H9 (cell line): ENCODE results near the gene PXDN. TPM values are rescaled to one million over a fixed set of nuclear protein-coding genes. Genes with fewer than 3 reads are reported as not detected.

Source experiments
- DNase-seq: peaks from one replicate; pipeline ENCODE4 v3.0.0-alpha.2; 2017
- H2AFZ ChIP-seq: one replicate; pipeline ENCODE4 v1.6.1; 2013; ENCODE audit warnings: mild to moderate bottlenecking, low read length, control low read depth, moderate library complexity
- H2AK5ac ChIP-seq: 2 replicates; pipeline ENCODE4 v1.6.1; 2013; ENCODE audit warnings: low read length, control low read depth, mixed read lengths; ENCODE audit not compliant: insufficient read length
- H2BK120ac ChIP-seq: one replicate; pipeline ENCODE4 v1.6.1; 2013; ENCODE audit warnings: low read depth, mild to moderate bottlenecking, low read length, control low read depth, inconsistent platforms; ENCODE audit not compliant: poor library complexity, severe bottlenecking
- H2BK12ac ChIP-seq: 2 replicates; pipeline ENCODE4 v1.6.1; 2013; ENCODE audit warnings: low read length, control low read depth, mixed read lengths, low read depth; ENCODE audit not compliant: insufficient read length
- H2BK15ac ChIP-seq: 2 replicates; pipeline ENCODE4 v1.6.1; 2013; ENCODE audit warnings: low read depth, low read length, control low read depth
- H2BK20ac ChIP-seq: one replicate; pipeline ENCODE4 v1.6.1; 2013; ENCODE audit warnings: low read depth, mild to moderate bottlenecking, low read length, control low read depth, inconsistent platforms; ENCODE audit not compliant: poor library complexity, severe bottlenecking
- H2BK5ac ChIP-seq: 2 replicates; pipeline ENCODE4 v1.6.1; 2013; ENCODE audit warnings: low read length, control low read depth, mixed read lengths; ENCODE audit not compliant: insufficient read length
- H3K14ac ChIP-seq: 2 replicates; pipeline ENCODE4 v1.6.1; 2013; ENCODE audit warnings: low read length, control low read depth; ENCODE audit not compliant: insufficient read depth
- H3K18ac ChIP-seq: 2 replicates; pipeline ENCODE4 v1.6.1; 2013; ENCODE audit warnings: low read depth, mild to moderate bottlenecking, mixed read lengths, low read length, control low read depth; ENCODE audit not compliant: insufficient read length
- H3K23ac ChIP-seq: 2 replicates; pipeline ENCODE4 v1.6.1; 2013; ENCODE audit warnings: low read length, control low read depth, mixed read lengths, low read depth; ENCODE audit not compliant: insufficient read length
- H3K23me2 ChIP-seq: 2 replicates; pipeline ENCODE4 v1.6.1; 2013; ENCODE audit warnings: low read depth, mild to moderate bottlenecking, mixed read lengths, low read length, control low read depth; ENCODE audit not compliant: insufficient read length, poor library complexity, severe bottlenecking
- H3K27ac ChIP-seq: 2 replicates; pipeline ENCODE4 v1.5.1; 2013; ENCODE audit warnings: low read length, control low read depth, mixed read lengths, low read depth; ENCODE audit not compliant: insufficient read length
- H3K27me3 ChIP-seq: 2 replicates; pipeline ENCODE4 v1.6.1; 2013; ENCODE audit warnings: low read length, control low read depth, inconsistent platforms; ENCODE audit not compliant: insufficient read depth
- H3K4ac ChIP-seq: 2 replicates; pipeline ENCODE4 v1.6.1; 2013; ENCODE audit warnings: low read depth, mild to moderate bottlenecking, control low read depth, inconsistent platforms, low read length, moderate library complexity
- H3K4me1 ChIP-seq: 2 replicates; pipeline ENCODE4 v1.6.1; 2013; ENCODE audit warnings: low read length, control low read depth, inconsistent platforms; ENCODE audit not compliant: insufficient read depth
- H3K4me2 ChIP-seq: 2 replicates; pipeline ENCODE4 v1.6.1; 2013; ENCODE audit warnings: low read length, control low read depth, mixed read lengths; ENCODE audit not compliant: insufficient read length, insufficient read depth
- H3K56ac ChIP-seq: 2 replicates; pipeline ENCODE4 v1.6.1; 2013; ENCODE audit warnings: low read depth, mild to moderate bottlenecking, mixed read lengths, low read length, control low read depth; ENCODE audit not compliant: insufficient read length
- H3K79me1 ChIP-seq: 2 replicates; pipeline ENCODE4 v1.6.1; 2013; ENCODE audit warnings: low read depth, mild to moderate bottlenecking, moderate library complexity, low read length, control low read depth, inconsistent platforms; ENCODE audit not compliant: insufficient read depth, poor library complexity, severe bottlenecking
- H3K79me2 ChIP-seq: 2 replicates; pipeline ENCODE4 v1.6.1; 2013; ENCODE audit warnings: low read length, control low read depth, inconsistent platforms; ENCODE audit not compliant: insufficient read depth
- H3K9ac ChIP-seq: 2 replicates; pipeline ENCODE4 v1.6.1; 2013; ENCODE audit warnings: low read length, control low read depth, mixed read lengths; ENCODE audit not compliant: insufficient read length; ENCODE audit errors: extremely low read depth
- H3K9me3 ChIP-seq: one replicate; pipeline ENCODE4 v1.6.1; 2013; ENCODE audit warnings: low read depth, low read length, inconsistent platforms; ENCODE audit not compliant: control insufficient read depth
- H3T11ph ChIP-seq: one replicate; pipeline ENCODE4 v1.6.1; 2013; ENCODE audit warnings: mild to moderate bottlenecking, low read length, control low read depth, inconsistent platforms
- H4K20me1 ChIP-seq: one replicate; pipeline ENCODE4 v1.6.1; 2013; ENCODE audit not compliant: control insufficient read depth, insufficient read length, insufficient read depth
- H4K5ac ChIP-seq: 2 replicates; pipeline ENCODE4 v1.6.1; 2013; ENCODE audit warnings: low read depth, mild to moderate bottlenecking, mixed read lengths, low read length, control low read depth; ENCODE audit not compliant: insufficient read length
- H4K8ac ChIP-seq: replicated peaks from 2 replicates; pipeline ENCODE4 v1.6.1; 2013; ENCODE audit warnings: low read length, control low read depth, mixed read lengths, low read depth; ENCODE audit not compliant: insufficient read length
- H4K91ac ChIP-seq: 2 replicates; pipeline ENCODE4 v1.6.1; 2013; ENCODE audit warnings: low read depth, mild to moderate bottlenecking, moderate library complexity, mixed read lengths, low read length, control low read depth; ENCODE audit not compliant: insufficient read length
- H3K27ac Mint-ChIP-seq, 3 experiments: 2 replicates in 2 of 3; 3 replicates in 1 of 3; pipeline ENCODE4 v1.8.0; 2020 to 2021; ENCODE audit warnings: mixed read lengths in 3 of 3, mild to moderate bottlenecking in 1 of 3, moderate library complexity in 1 of 3
- H3K27me3 Mint-ChIP-seq: 2 replicates; pipeline ENCODE4 v1.8.0; 2021; ENCODE audit warnings: low read depth, mild to moderate bottlenecking, moderate library complexity, mixed read lengths
- H3K36me3 Mint-ChIP-seq, 3 experiments: 2 replicates in 2 of 3; 3 replicates in 1 of 3; pipeline ENCODE4 v1.8.0; 2020 to 2021; ENCODE audit warnings: low read depth in 3 of 3, mixed read lengths in 3 of 3; ENCODE audit not compliant: insufficient read depth in 1 of 3
- H3K4me1 Mint-ChIP-seq, 2 experiments: 2 replicates each; pipeline ENCODE4 v1.8.0; 2020; ENCODE audit warnings: mixed read lengths in 2 of 2
- H3K4me3 Mint-ChIP-seq, 2 experiments: 2 replicates in 1 of 2; 3 replicates in 1 of 2; pipeline ENCODE4 v1.8.0; 2020 to 2021; ENCODE audit warnings: mild to moderate bottlenecking in 2 of 2, mixed read lengths in 2 of 2, moderate library complexity in 1 of 2
- H3K9me3 Mint-ChIP-seq, 2 experiments: 2 replicates in 1 of 2; 3 replicates in 1 of 2; pipeline ENCODE4 v1.8.0; 2020; ENCODE audit warnings: mild to moderate bottlenecking in 2 of 2, mixed read lengths in 2 of 2, moderate library complexity in 1 of 2
- WGBS: extraction: QIAGEN DNeasy Blood & Tissue Kit; methylation state at CpG from one replicate; pipeline ENCODE4 v1.1.7; 2013; ENCODE audit warnings: missing lambda C conversion rate, low lambda C conversion rate, mixed read lengths; ENCODE audit not compliant: insufficient read length; ENCODE audit errors: extremely low coverage; 5-methylcytosine and 5-hydroxymethylcytosine counted together
- total RNA-seq: library from RNA; stranded (reverse); gene quantifications from 2 replicates; pipeline ENCODE4 v1.2.1, GENCODE V29; 2021
- TF ChIP-seq, protein P1 (sequence below): fragments of 200-600 bp; sonication (generic); conservative IDR thresholded peaks from 3 replicates; pipeline ENCODE4 v1.8.0; 2021; ENCODE audit warnings: antibody characterized with exemption, mild to moderate bottlenecking

The PXDN gene
- total RNA-seq, 1 experiment from 2014 or later, result 146 TPM

- peaks cover 20 to 30% of the 10 kb centered on the region in 2 experiments for H3K4me1 Mint-ChIP-seq
- Histone ChIP-seq H3K27me3 (peaks cover under 1% of the 10 kb centered on the region; the same call in 1 of the 2 replicates), H4K8ac (no peak overlapping the region), H3K23ac (no peak overlapping the region), H3K4me1 (peaks cover 7% of the 10 kb centered on the region; the same call in 1 of the 2 replicates), H3T11ph (no peak overlapping the region), H4K20me1 (no peaks in the 10 kb centered on the region), H3K9me3 (no peaks in the 10 kb centered on the region), H3K27ac (no peak overlapping the region), H3K9ac (no peak overlapping the region), H3K56ac (no peak overlapping the region), H2BK120ac (no peak overlapping the region), H2BK5ac (no peak overlapping the region), H2BK12ac (no peak overlapping the region), H2AK5ac (no peak overlapping the region), H3K4me2 (no peak overlapping the region), H3K14ac (no peak overlapping the region), H2AFZ (no peak overlapping the region), H4K5ac (no peak overlapping the region), H3K23me2 (no peaks in the 10 kb centered on the region), H2BK15ac (no peak overlapping the region), H4K91ac (no peak overlapping the region), H3K18ac (no peak overlapping the region), H3K4ac (no peak overlapping the region), H3K79me1 (no peaks in the 10 kb centered on the region), H3K79me2 (no peaks in the 10 kb centered on the region), H2BK20ac (no peak overlapping the region)
- no peak overlapping the region for H3K27ac Mint-ChIP-seq
- no peaks in the 10 kb centered on the region for H3K9me3 Mint-ChIP-seq
- peaks cover 9% of the 10 kb centered on the region for H3K27me3 Mint-ChIP-seq
- WGBS, result no CpG with 5 or more reads among the region's 7 CpGs
- H3K36me3 Mint-ChIP-seq, result no peaks in the 10 kb centered on the region
- no peak overlapping the region for H3K4me3 Mint-ChIP-seq
- TF ChIP-seq, protein P1, sequence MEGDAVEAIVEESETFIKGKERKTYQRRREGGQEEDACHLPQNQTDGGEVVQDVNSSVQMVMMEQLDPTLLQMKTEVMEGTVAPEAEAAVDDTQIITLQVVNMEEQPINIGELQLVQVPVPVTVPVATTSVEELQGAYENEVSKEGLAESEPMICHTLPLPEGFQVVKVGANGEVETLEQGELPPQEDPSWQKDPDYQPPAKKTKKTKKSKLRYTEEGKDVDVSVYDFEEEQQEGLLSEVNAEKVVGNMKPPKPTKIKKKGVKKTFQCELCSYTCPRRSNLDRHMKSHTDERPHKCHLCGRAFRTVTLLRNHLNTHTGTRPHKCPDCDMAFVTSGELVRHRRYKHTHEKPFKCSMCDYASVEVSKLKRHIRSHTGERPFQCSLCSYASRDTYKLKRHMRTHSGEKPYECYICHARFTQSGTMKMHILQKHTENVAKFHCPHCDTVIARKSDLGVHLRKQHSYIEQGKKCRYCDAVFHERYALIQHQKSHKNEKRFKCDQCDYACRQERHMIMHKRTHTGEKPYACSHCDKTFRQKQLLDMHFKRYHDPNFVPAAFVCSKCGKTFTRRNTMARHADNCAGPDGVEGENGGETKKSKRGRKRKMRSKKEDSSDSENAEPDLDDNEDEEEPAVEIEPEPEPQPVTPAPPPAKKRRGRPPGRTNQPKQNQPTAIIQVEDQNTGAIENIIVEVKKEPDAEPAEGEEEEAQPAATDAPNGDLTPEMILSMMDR, result no peak
- peak; percentile 11 for DNase-seq
These were observed 29.6 kb upstream of the PXDN start for GRCh38 chr2:1773883-1774282.
